A549 (cell line): ENCODE data around the gene PRKAG3. TPM values are rescaled to one million over a fixed set of nuclear protein-coding genes. Genes with fewer than 3 reads are reported as not detected.

Source experiments
- ATAC-seq, 2 experiments: fragments of 200-7000 bp in 1 of 2; fragments of >200 bp in 1 of 2; cut with Nextera tagmentation in 1 of 2; cut with Tn5 transposase in 1 of 2; 3 replicates each; pipeline versions ENCODE4 v1.8.0 to v1.9.1; 2018 to 2020; ENCODE audit warnings: mild to moderate bottlenecking in 1 of 2, moderate library complexity in 1 of 2
- CTCF ChIA-PET: fragments of 300-600 bp; sonication (Branson Sonifier 250); formaldehyde crosslinking; extraction: SDS; loops from one replicate; lab custom pipeline; 2021; ENCODE audit warnings: antibody characterized with exemption, inconsistent platforms; lab: Yijun Ruan, JAX
- POLR2A ChIA-PET: fragments of 350-600 bp; formaldehyde crosslinking; extraction: SDS; loops from one replicate; lab custom pipeline; 2021; ENCODE audit warnings: antibody characterized with exemption, inconsistent platforms; lab: Yijun Ruan, JAX
- DNase-seq, 2 experiments: peaks; one replicate each; pipeline versions ENCODE4 v3.0.0 to v3.0.0-alpha.2; 2011 to 2016; ENCODE audit warnings: low read depth in 1 of 2, low spot score in 1 of 2
- FAIRE-seq: peaks from 2 replicates; lab custom pipeline; 2011; peaks lifted over from hg19 to GRCh38; lab: Jason Lieb, UNC
- H3K27ac ChIP-seq, 2 experiments: fragments of >200 bp; sonication (Bioruptor Twin); formaldehyde crosslinking; 3 replicates each; pipeline ENCODE4 v1.5.1; 2016 to 2017
- H3K4me1 ChIP-seq: fragments of >200 bp; sonication (Bioruptor Twin); formaldehyde crosslinking; 3 replicates; pipeline ENCODE4 v1.6.1; 2016
- H3K4me2 ChIP-seq: fragments of >200 bp; sonication (Bioruptor Twin); formaldehyde crosslinking; 3 replicates; pipeline ENCODE4 v1.6.1; 2016
- H3K4me3 ChIP-seq: fragments of >200 bp; sonication (Bioruptor Twin); formaldehyde crosslinking; 3 replicates; pipeline ENCODE4 v1.5.1; 2016
- H3K9me3 ChIP-seq: fragments of >200 bp; sonication (Bioruptor Twin); formaldehyde crosslinking; 3 replicates; pipeline ENCODE4 v1.6.1; 2016
- CBX8 ChIP-seq: fragments of 200-600 bp; sonication (generic); IDR thresholded peaks from 2 replicates; pipeline ENCODE4 v1.6.1; 2016
- CEBPB ChIP-seq, 2 experiments: fragments of >200 bp in 1 of 2; sonication (Bioruptor Twin) in 1 of 2; formaldehyde crosslinking in 1 of 2; IDR thresholded peaks; 2 replicates each; pipeline ENCODE4 v1.6.1; 2012 to 2016
- EP300 ChIP-seq, 2 experiments: fragments of >200 bp; sonication (Bioruptor Twin); formaldehyde crosslinking; IDR thresholded peaks; 2 replicates in 1 of 2; 3 replicates in 1 of 2; pipeline ENCODE4 v1.6.1; 2016 to 2017
- HDAC2 ChIP-seq: fragments of 200-600 bp; sonication (generic); IDR thresholded peaks from 2 replicates; pipeline ENCODE4 v1.6.1; 2016
- HOXA7 ChIP-seq: fragments of 250-450 bp; sonication (Bioruptor Pico); IDR thresholded peaks from 2 replicates; pipeline ENCODE4 v1.5.0; 2020; ENCODE audit warnings: mild to moderate bottlenecking, moderate library complexity
- HOXB13 ChIP-seq: fragments of 250-450 bp; sonication (Bioruptor Pico); IDR thresholded peaks from 2 replicates; pipeline ENCODE4 v1.5.0; 2020; ENCODE audit warnings: low read depth, mild to moderate bottlenecking, moderate library complexity
- HOXB5 ChIP-seq: fragments of 250-450 bp; sonication (Bioruptor Pico); IDR thresholded peaks from 2 replicates; pipeline ENCODE4 v1.5.0; 2020; ENCODE audit warnings: mild to moderate bottlenecking, moderate library complexity
- JUN ChIP-seq, 2 experiments: fragments of >200 bp; sonication (Bioruptor Twin); formaldehyde crosslinking; IDR thresholded peaks; 2 replicates in 1 of 2; 3 replicates in 1 of 2; pipeline ENCODE4 v1.6.1; 2016 to 2017
- JUNB ChIP-seq: fragments of >200 bp; sonication (Bioruptor Twin); formaldehyde crosslinking; IDR thresholded peaks from 2 replicates; pipeline ENCODE4 v1.6.1; 2016
- KDM1A ChIP-seq: fragments of 200-600 bp; sonication (generic); IDR thresholded peaks from 2 replicates; pipeline ENCODE4 v1.6.1; 2016; ENCODE audit warnings: low read depth, mild to moderate bottlenecking
- MAFK ChIP-seq: fragments of 450-650 bp; IDR thresholded peaks from 2 replicates; pipeline ENCODE4 v1.6.1; 2014; ENCODE audit not compliant: partially characterized antibody
- MYC ChIP-seq: IDR thresholded peaks from 2 replicates; pipeline ENCODE4 v1.6.1; 2012; ENCODE audit warnings: mild to moderate bottlenecking, inconsistent platforms, low read length, improper control_type of control experiment, borderline replicate concordance
- NPAS2 ChIP-seq: fragments of 250-450 bp; sonication (Bioruptor Pico); IDR thresholded peaks from 2 replicates; pipeline ENCODE4 v1.8.0; 2022; ENCODE audit warnings: mild to moderate bottlenecking, moderate library complexity, borderline replicate concordance
- PHF8 ChIP-seq: fragments of 200-600 bp; sonication (generic); IDR thresholded peaks from 2 replicates; pipeline ENCODE4 v1.6.1; 2016; ENCODE audit warnings: low read depth, mild to moderate bottlenecking, antibody characterized with exemption, moderate library complexity, borderline replicate concordance
- RAD21 ChIP-seq, 2 experiments: fragments of >200 bp in 1 of 2; sonication (Bioruptor Twin) in 1 of 2; formaldehyde crosslinking in 1 of 2; IDR thresholded peaks in 1 of 2; conservative IDR thresholded peaks in 1 of 2; 2 replicates in 1 of 2; 3 replicates in 1 of 2; pipeline ENCODE4 v1.6.1; 2012 to 2018; ENCODE audit warnings: inconsistent platforms in 1 of 2
- RFX5 ChIP-seq: fragments of 450-650 bp; IDR thresholded peaks from 2 replicates; pipeline ENCODE4 v1.7.1; 2014; ENCODE audit warnings: antibody characterized with exemption, mild to moderate bottlenecking, moderate library complexity
- RNF2 ChIP-seq: fragments of 200-600 bp; sonication (generic); IDR thresholded peaks from 2 replicates; pipeline ENCODE4 v1.6.1; 2016; ENCODE audit warnings: low read depth, mild to moderate bottlenecking, antibody characterized with exemption, moderate library complexity, borderline replicate concordance
- TFCP2L1 ChIP-seq: fragments of 250-450 bp; sonication (Bioruptor Pico); IDR thresholded peaks from 2 replicates; pipeline ENCODE4 v1.5.0; 2021; ENCODE audit warnings: mild to moderate bottlenecking
- ZFP36 ChIP-seq: fragments of 450-650 bp; IDR thresholded peaks from 2 replicates; pipeline ENCODE4 v1.6.1; 2014; ENCODE audit warnings: borderline replicate concordance; ENCODE audit not compliant: partially characterized antibody
- ZNF302 ChIP-seq: fragments of 250-450 bp; sonication (Bioruptor Pico); IDR thresholded peaks from 2 replicates; pipeline ENCODE4 v1.9.0; 2021; ENCODE audit warnings: inconsistent platforms, mild to moderate bottlenecking, moderate library complexity
- ZSCAN20 ChIP-seq: fragments of 250-450 bp; sonication (Bioruptor Pico); IDR thresholded peaks from 2 replicates; pipeline ENCODE4 v1.8.0; 2022; ENCODE audit warnings: mild to moderate bottlenecking, moderate library complexity
- WGBS: methylation state at CpG from one replicate; pipeline ENCODE4 v1.1.6; 2017; ENCODE audit errors: missing lambda C conversion rate; 5-methylcytosine and 5-hydroxymethylcytosine counted together
- polyA plus RNA-seq, 4 experiments: library from polyadenylated mRNA; depleted of rRNA in 3 of 4; stranded (reverse); fragments of >200 nt; fragmentation: RNase III in 1 of 4; extraction: RNeasy Plus Mini Kit Qiagen cat#74134 plus additional on column Dnase treatment in 1 of 4; gene quantifications; 2 replicates in 3 of 4; 3 replicates in 1 of 4; pipeline ENCODE4 v1.2.3, GENCODE V29; 2011 to 2017
- TF ChIP-seq, protein P1 (sequence below): IDR thresholded peaks from 2 replicates; pipeline ENCODE4 v1.6.1; 2012
- TF ChIP-seq, protein P2 (sequence below): fragments of >200 bp; sonication (Bioruptor Twin); formaldehyde crosslinking; IDR thresholded peaks from 3 replicates; pipeline ENCODE4 v1.5.1; 2016
- TF ChIP-seq, protein P3 (sequence below): fragments of 250-450 bp; sonication (Bioruptor Pico); IDR thresholded peaks from 2 replicates; pipeline ENCODE4 v1.5.0; 2020; ENCODE audit warnings: low read depth, mild to moderate bottlenecking, moderate library complexity
- TF ChIP-seq, protein P4 (sequence below): fragments of 250-450 bp; sonication (Bioruptor Pico); IDR thresholded peaks from 2 replicates; pipeline ENCODE4 v1.5.0; 2021; ENCODE audit warnings: mild to moderate bottlenecking, moderate library complexity, borderline replicate concordance

PRKAG3 gene
- polyA plus RNA-seq, 2 of the 4 experiments (the other 2 are of a cell fraction) = not detected

DNA sequence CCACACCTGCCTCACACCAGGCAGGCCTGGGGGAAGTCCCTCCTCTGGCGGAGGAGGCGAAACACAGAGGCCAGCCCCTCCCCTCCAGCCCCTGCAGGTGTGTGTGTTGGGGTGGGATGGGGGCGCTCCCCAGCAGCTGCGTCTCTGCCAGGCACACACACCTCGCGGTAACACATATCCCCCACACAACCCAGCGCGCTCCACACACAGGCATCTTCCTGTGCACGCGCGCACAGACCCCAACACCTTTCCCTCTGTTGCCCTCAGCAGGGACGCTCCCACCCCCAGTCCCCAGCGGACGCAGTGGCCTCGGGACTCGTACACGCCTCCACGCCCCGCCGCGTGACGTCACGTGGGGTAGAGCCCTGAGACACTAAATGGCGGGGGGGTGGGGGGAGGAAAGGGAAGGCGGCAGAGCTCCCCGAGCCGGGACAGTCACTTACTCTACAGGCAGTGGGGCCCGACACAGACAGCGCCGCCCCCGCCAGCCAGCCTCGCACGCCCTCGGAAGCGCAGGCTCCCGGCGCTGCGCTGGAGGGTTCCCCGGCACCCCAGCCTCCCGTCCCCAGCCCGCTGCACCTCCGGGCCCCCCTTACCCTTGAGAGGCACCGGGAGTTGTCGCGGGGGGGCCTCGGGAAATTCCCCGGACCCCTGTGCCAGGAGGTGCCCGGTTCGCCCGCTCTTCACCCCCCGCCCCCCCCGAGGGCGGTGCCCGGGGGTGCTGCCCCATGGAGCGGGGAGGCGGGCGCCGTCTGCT, 48.7 kb upstream of the PRKAG3 start, which contains the start of gene WNT10A:
Gene WNT10A, plus strand, starts transcription at position 751 of the 757 bp plus-strand sequence. CDS start 144 bp downstream, outside the sequence.
- 33% methylated on average over 7 of the region's 58 CpGs for WGBS
- Histone ChIP-seq H3K4me3 (peak within 1 kb of the TSS; percentile 43), H3K4me2 (peak within 1 kb of the TSS; percentile 89), H3K4me1 (peaks cover 4% of the 10 kb centered on the region; the same call in 1 of the 3 replicates), H3K27ac (peak within 1 kb of the TSS in 1 of 2 experiments; percentile 80; a peak in 3 of 6 replicates), H3K9me3 (no peaks in the 10 kb centered on the region)
- CTCF ChIA-PET = interaction anchor here (1.9 to 23.0 kb wide), 3 partner anchors 15 to 100 kb away, joined by 7 to 665 read pairs (median 57); no protein-coding TSS in a partner anchor
- peak; percentile 7 to 50; a peak in 3 of 6 replicates for ATAC-seq
- POLR2A ChIA-PET = no interaction called here
- DNase-seq = no peak
- TF ChIP-seq HOXB5 (CRISPR knock-in tag) = no peak
- TF ChIP-seq, protein P1, sequence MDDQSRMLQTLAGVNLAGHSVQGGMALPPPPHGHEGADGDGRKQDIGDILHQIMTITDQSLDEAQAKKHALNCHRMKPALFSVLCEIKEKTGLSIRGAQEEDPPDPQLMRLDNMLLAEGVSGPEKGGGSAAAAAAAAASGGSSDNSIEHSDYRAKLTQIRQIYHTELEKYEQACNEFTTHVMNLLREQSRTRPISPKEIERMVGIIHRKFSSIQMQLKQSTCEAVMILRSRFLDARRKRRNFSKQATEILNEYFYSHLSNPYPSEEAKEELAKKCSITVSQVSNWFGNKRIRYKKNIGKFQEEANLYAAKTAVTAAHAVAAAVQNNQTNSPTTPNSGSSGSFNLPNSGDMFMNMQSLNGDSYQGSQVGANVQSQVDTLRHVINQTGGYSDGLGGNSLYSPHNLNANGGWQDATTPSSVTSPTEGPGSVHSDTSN = no peak
- no peak for TF ChIP-seq HOXA7 (CRISPR knock-in tag)
- no peak for TF ChIP-seq EP300 (IDR thresholded peaks at IDR 0.05)
- no peak for TF ChIP-seq RAD21 (conservative IDR thresholded peaks at IDR 0.05 in 1 of 2, IDR thresholded peaks at IDR 0.05 in 1 of 2)
- TF ChIP-seq NPAS2 (CRISPR knock-in tag) = no peak
- no peak for TF ChIP-seq ZFP36
- TF ChIP-seq, protein P2, sequence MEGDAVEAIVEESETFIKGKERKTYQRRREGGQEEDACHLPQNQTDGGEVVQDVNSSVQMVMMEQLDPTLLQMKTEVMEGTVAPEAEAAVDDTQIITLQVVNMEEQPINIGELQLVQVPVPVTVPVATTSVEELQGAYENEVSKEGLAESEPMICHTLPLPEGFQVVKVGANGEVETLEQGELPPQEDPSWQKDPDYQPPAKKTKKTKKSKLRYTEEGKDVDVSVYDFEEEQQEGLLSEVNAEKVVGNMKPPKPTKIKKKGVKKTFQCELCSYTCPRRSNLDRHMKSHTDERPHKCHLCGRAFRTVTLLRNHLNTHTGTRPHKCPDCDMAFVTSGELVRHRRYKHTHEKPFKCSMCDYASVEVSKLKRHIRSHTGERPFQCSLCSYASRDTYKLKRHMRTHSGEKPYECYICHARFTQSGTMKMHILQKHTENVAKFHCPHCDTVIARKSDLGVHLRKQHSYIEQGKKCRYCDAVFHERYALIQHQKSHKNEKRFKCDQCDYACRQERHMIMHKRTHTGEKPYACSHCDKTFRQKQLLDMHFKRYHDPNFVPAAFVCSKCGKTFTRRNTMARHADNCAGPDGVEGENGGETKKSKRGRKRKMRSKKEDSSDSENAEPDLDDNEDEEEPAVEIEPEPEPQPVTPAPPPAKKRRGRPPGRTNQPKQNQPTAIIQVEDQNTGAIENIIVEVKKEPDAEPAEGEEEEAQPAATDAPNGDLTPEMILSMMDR = no peak
- TF ChIP-seq RFX5 = no peak
- no peak for FAIRE-seq

DNA sequence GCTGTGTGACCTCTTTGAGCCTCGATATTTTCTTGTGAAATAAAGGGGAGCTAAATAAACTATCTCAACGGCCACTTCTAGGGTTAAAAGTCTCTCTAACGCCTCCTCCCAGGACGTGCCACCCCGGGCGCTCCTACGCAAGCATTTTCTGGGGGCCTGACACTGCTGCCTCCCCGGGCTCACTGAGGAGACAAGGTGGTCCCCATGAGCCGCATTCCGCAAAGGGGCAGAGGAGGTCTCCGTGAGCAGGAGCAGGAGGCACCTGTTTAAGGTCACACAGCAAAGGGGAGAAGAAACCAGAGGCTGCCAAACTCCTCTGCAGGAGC, 48.1 kb upstream of the PRKAG3 start:
- DNase-seq = no peak
- ATAC-seq = no peak
- WGBS = 74% methylated on average over 10 of the region's 11 CpGs
- TF ChIP-seq HOXB13 (CRISPR knock-in tag) (no peak), KDM1A (no peak), MYC (no peak), RNF2 (no peak), PHF8 (no peak), HDAC2 (no peak), TFCP2L1 (no peak), MAFK (no peak), CEBPB (IDR thresholded peaks at IDR 0.05) (no peak), RFX5 (no peak), ZSCAN20 (CRISPR knock-in tag) (no peak), CBX8 (no peak), ZNF302 (no peak), JUNB (no peak), JUN (IDR thresholded peaks at IDR 0.05) (no peak)
- TF ChIP-seq, protein P3, sequence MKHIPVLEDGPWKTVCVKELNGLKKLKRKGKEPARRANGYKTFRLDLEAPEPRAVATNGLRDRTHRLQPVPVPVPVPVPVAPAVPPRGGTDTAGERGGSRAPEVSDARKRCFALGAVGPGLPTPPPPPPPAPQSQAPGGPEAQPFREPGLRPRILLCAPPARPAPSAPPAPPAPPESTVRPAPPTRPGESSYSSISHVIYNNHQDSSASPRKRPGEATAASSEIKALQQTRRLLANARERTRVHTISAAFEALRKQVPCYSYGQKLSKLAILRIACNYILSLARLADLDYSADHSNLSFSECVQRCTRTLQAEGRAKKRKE = no peak
- TF ChIP-seq, protein P4, sequence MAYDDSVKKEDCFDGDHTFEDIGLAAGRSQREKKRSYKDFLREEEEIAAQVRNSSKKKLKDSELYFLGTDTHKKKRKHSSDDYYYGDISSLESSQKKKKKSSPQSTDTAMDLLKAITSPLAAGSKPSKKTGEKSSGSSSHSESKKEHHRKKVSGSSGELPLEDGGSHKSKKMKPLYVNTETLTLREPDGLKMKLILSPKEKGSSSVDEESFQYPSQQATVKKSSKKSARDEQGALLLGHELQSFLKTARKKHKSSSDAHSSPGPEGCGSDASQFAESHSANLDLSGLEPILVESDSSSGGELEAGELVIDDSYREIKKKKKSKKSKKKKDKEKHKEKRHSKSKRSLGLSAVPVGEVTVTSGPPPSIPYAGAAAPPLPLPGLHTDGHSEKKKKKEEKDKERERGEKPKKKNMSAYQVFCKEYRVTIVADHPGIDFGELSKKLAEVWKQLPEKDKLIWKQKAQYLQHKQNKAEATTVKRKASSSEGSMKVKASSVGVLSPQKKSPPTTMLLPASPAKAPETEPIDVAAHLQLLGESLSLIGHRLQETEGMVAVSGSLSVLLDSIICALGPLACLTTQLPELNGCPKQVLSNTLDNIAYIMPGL (CRISPR knock-in tag) = no peak
- TF ChIP-seq, protein P1 = no peak
- H3K4me2 ChIP-seq = peak overlapping the region; percentile 89
- POLR2A ChIA-PET = no interaction called here
- H3K4me1 ChIP-seq = peaks cover 4% of the 10 kb centered on the region; the same call in 1 of the 3 replicates
- no peak overlapping the region for H3K27ac ChIP-seq
- CTCF ChIA-PET = interaction anchor here (1.9 to 23.0 kb wide), 4 partner anchors 15 to 100 kb away, joined by 7 to 665 read pairs (median 64); partner anchors contain the start of gene WNT6
- H3K4me3 ChIP-seq = no peak overlapping the region
- FAIRE-seq = no peak
- no peaks in the 10 kb centered on the region for H3K9me3 ChIP-seq
